NCI-H128 (cell line): ENCODE data around the gene PFKFB1.

Experiments used
- DNase-seq: peaks from one replicate; lab custom pipeline; 2025; ENCODE audit not compliant: unreplicated experiment; lab: John Stamatoyannopoulos, UW

The PFKFB1 gene

GRCh38 chrX:54928876-54929275 lies 65.1 kb downstream of the PFKFB1 start:
- DNase-seq: no peak

GRCh38 chrX:54926978-54927377 lies 67.0 kb downstream of the PFKFB1 start:
- DNase-seq: no peak

GRCh38 chrX:54923376-54923775 lies 70.6 kb downstream of the PFKFB1 start:
- DNase-seq: no peak

- no peak for DNase-seq
These were observed 71.4 kb downstream of the PFKFB1 start for GRCh38 chrX:54922547-54922946.

- peak; percentile 45 for DNase-seq
These were observed 72.5 kb downstream of the PFKFB1 start for GRCh38 chrX:54921427-54922021.

- DNase-seq: no peak
These were observed 73.2 kb downstream of the PFKFB1 start, which contains the start of gene TRO for GRCh38 chrX:54920610-54921426. Gene TRO, plus strand, starts transcription at chrX:54920824. Its CDS starts 1,423 bp downstream, at chrX:54922247.

GRCh38 chrX:54909941-54910340 lies 84.0 kb downstream of the PFKFB1 start:
- DNase-seq: no peak

GRCh38 chrX:54894159-54894558 lies 99.8 kb downstream of the PFKFB1 start:
- no peak for DNase-seq

GRCh38 chrX:54891573-54891972 lies 102.4 kb downstream of the PFKFB1 start:
- DNase-seq: peak; percentile 0

GRCh38 chrX:54885740-54886139 lies 108.2 kb downstream of the PFKFB1 start:
- DNase-seq: no peak
